ENCODE measurements around the gene SVBP. TPM values are rescaled to one million over a fixed set of nuclear protein-coding genes. Genes with fewer than 3 reads are reported as not detected.

The SVBP gene
- total RNA-seq, 1 experiment from 2014 or later, result 41.3 TPM

DNA sequence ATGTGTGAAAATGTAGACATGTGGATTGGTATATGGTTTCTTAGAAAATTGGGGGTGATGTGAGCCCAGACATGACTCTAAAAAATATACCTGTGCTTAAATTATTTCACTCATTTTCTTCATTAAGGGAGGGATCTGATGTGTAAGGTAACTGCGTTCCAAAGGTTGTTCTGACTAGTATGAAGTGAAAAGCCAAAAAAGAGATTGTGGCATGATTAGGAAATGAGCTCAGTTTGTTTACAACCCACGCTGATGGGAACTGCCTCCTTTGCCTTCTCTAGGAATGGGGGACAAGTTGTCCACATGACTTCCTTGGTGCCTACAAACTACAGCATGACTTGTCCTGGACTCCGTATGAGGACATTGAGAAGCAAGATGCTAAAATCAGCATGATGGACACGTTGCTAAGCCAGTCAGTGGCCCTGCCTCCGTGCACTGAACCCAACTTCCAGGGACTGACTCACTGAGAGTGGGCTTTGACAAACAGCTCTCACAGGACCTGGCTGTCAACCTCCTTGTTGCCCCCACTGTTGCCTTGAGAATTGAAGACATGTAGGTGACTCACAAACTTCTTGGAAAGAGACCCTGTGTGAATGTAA, 42.2 kb downstream of the SVBP start:
- Histone ChIP-seq H2AFZ (ENCODE audit: low read length) (no peak overlapping the region), H3K79me1 (ENCODE audit: insufficient read depth, low read depth, low read length, poor library complexity, severe bottlenecking) (no peaks in the 10 kb centered on the region), H2BK20ac (ENCODE audit: low read depth, low read length, poor library complexity, severe bottlenecking) (no peak overlapping the region), H3K9me3 (ENCODE audit: control insufficient read depth, low read depth, low read length) (no peaks in the 10 kb centered on the region), H4K20me1 (ENCODE audit: control insufficient read depth, insufficient read depth, insufficient read length) (no peaks in the 10 kb centered on the region), H4K8ac (replicated peaks; ENCODE audit: insufficient read length, low read depth, low read length) (no peak overlapping the region), H3K18ac (ENCODE audit: insufficient read length, low read depth, low read length) (no peak overlapping the region), H3K27ac (ENCODE audit: insufficient read length, low read depth, low read length) (no peak overlapping the region), H2BK12ac (ENCODE audit: insufficient read length, low read depth, low read length) (no peak overlapping the region), H3K4me1 (ENCODE audit: insufficient read depth, low read length) (no peaks in the 10 kb centered on the region), H3K27me3 (ENCODE audit: insufficient read depth, low read length) (no peaks in the 10 kb centered on the region), H3K56ac (ENCODE audit: insufficient read length, low read depth, low read length) (no peak overlapping the region), H3K4me2 (ENCODE audit: insufficient read depth, insufficient read length, low read length) (no peak overlapping the region), H3K9ac (ENCODE audit: extremely low read depth, insufficient read length, low read length) (no peak overlapping the region), H2BK15ac (ENCODE audit: low read depth, low read length) (no peak overlapping the region), H3K4ac (ENCODE audit: low read depth, low read length) (no peak overlapping the region), H3K23me2 (ENCODE audit: insufficient read length, low read depth, low read length, poor library complexity, severe bottlenecking) (no peaks in the 10 kb centered on the region), H4K91ac (ENCODE audit: insufficient read length, low read depth, low read length) (no peak overlapping the region), H2BK5ac (ENCODE audit: insufficient read length, low read length) (no peak overlapping the region), H3K14ac (ENCODE audit: insufficient read depth, low read length) (no peak overlapping the region), H3K23ac (ENCODE audit: insufficient read length, low read depth, low read length) (no peak overlapping the region), H2BK120ac (ENCODE audit: low read depth, low read length, poor library complexity, severe bottlenecking) (no peak overlapping the region), H2AK5ac (ENCODE audit: insufficient read length, low read length) (no peak overlapping the region), H4K5ac (ENCODE audit: insufficient read length, low read depth, low read length) (no peak overlapping the region), H3K79me2 (ENCODE audit: insufficient read depth, low read length) (no peaks in the 10 kb centered on the region), H3T11ph (ENCODE audit: low read length) (no peak overlapping the region)
- no CpG with 5 or more reads among the region's 5 CpGs for WGBS (ENCODE audit: extremely low coverage, insufficient read length, low lambda C conversion rate)
- no peak for DNase-seq
- peak overlapping the region in 1 of 2 experiments; percentile 19; a peak in 1 of 5 replicates for H3K4me3 Mint-ChIP-seq
- H3K36me3 Mint-ChIP-seq (ENCODE audit: insufficient read depth in 1 of 3, low read depth in 3 of 3), result peaks cover 17 to 60% (median 57%) of the 10 kb centered on the region in 3 experiments
- H3K27ac Mint-ChIP-seq, result no peak overlapping the region
- no peaks in the 10 kb centered on the region for H3K9me3 Mint-ChIP-seq
- TF ChIP-seq, protein P1, sequence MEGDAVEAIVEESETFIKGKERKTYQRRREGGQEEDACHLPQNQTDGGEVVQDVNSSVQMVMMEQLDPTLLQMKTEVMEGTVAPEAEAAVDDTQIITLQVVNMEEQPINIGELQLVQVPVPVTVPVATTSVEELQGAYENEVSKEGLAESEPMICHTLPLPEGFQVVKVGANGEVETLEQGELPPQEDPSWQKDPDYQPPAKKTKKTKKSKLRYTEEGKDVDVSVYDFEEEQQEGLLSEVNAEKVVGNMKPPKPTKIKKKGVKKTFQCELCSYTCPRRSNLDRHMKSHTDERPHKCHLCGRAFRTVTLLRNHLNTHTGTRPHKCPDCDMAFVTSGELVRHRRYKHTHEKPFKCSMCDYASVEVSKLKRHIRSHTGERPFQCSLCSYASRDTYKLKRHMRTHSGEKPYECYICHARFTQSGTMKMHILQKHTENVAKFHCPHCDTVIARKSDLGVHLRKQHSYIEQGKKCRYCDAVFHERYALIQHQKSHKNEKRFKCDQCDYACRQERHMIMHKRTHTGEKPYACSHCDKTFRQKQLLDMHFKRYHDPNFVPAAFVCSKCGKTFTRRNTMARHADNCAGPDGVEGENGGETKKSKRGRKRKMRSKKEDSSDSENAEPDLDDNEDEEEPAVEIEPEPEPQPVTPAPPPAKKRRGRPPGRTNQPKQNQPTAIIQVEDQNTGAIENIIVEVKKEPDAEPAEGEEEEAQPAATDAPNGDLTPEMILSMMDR (conservative IDR thresholded peaks at IDR 0.05), result no peak
- H3K27me3 Mint-ChIP-seq (ENCODE audit: low read depth), result no peaks in the 10 kb centered on the region
- H3K4me1 Mint-ChIP-seq, result no peaks in the 10 kb centered on the region; a peak in 1 of 4 replicates
